ENCODE data around the gene IL31RA.

Gene IL31RA

GRCh38 chr5:55959208-55959607, 108.1 kb downstream of the IL31RA start:
- H3K27ac Mint-ChIP-seq, result peak overlapping the region in 1 of 2 donors; percentile 19
- peaks cover 6% of the 10 kb centered on the region for H3K4me1 Mint-ChIP-seq
- DNase-seq, result no peak
- no peaks in the 10 kb centered on the region for H3K9me3 Mint-ChIP-seq
- H3K27me3 Mint-ChIP-seq, result no peaks in the 10 kb centered on the region
- no peak overlapping the region for H3K4me3 Mint-ChIP-seq
- peak; percentile 45 for ATAC-seq

DNA sequence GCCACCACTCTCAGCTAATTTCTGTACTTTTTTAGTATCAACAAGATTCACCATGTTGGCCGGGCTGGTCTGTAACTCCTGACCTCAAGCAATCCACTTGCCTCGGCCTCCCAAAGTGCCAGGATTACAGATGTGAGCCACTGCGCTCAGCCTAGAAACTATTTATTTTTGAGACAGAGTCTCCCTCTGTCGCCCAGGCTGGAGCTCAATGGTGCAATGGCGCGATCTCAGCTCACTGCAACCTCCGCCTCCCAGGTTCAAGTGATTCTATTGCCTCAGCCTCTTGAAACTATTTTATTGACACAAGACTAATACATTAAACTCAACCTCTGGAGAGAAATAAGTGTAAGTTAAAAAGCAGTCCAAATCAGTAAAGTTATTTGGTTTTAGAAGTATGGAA, 109.6 kb downstream of the IL31RA start:
- H3K4me1 Mint-ChIP-seq, result peaks cover 6% of the 10 kb centered on the region
- no peaks in the 10 kb centered on the region for H3K9me3 Mint-ChIP-seq
- no peaks in the 10 kb centered on the region for H3K27me3 Mint-ChIP-seq
- H3K27ac Mint-ChIP-seq, result peak overlapping the region in 1 of 2 donors; percentile 44
- no peak for ATAC-seq
- no peak for DNase-seq
- H3K4me3 Mint-ChIP-seq, result no peak overlapping the region

GRCh38 chr5:55965525-55965924, 114.4 kb downstream of the IL31RA start:
- Mint-ChIP-seq H3K27ac (no peak overlapping the region), H3K27me3 (no peaks in the 10 kb centered on the region), H3K4me3 (no peak overlapping the region), H3K4me1 (peaks cover 21% of the 10 kb centered on the region), H3K9me3 (no peaks in the 10 kb centered on the region)
- ATAC-seq (no peak), DNase-seq (no peak)

DNA sequence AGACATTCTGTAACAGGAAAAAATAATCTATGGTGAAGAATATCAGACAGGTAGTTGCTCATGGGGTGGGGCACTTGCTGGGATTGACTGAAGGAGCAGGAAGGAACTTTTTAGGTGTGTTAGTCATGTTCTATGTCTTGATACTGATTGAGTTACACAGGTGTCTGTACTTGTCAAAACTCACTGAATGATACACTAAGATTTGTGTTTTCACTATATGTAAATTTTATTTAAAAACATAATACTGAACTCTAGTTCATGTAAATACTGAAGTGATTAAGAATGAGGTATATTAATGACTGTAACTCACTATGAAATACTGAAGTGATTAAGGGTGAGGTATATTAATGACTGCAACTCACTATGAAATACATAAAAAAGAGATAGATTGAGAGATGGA, 115.1 kb downstream of the IL31RA start:
- Mint-ChIP-seq H3K27ac (peak overlapping the region in 1 of 2 donors; percentile 43), H3K4me3 (no peak overlapping the region), H3K9me3 (no peaks in the 10 kb centered on the region), H3K4me1 (peaks cover 28% of the 10 kb centered on the region), H3K27me3 (no peaks in the 10 kb centered on the region)
- peak; percentile 54 for ATAC-seq
- DNase-seq, result no peak

- no peak overlapping the region for H3K4me3 Mint-ChIP-seq
- H3K27ac Mint-ChIP-seq, result peak overlapping the region in 1 of 2 donors; percentile 96
- H3K9me3 Mint-ChIP-seq, result no peaks in the 10 kb centered on the region
- DNase-seq (no peak), ATAC-seq (no peak)
- H3K27me3 Mint-ChIP-seq, result no peaks in the 10 kb centered on the region
- peaks cover 41% of the 10 kb centered on the region for H3K4me1 Mint-ChIP-seq
Measured at GRCh38 chr5:55969956-55970355, 118.8 kb downstream of the IL31RA start.

All from stimulated activated naive CD8-positive, alpha-beta T cell treated with anti-CD3 and anti-CD28 coated beads, Interleukin-15, amount 100 ng/mL, for 72 hours (primary cell).